ENCODE data around the gene SLC25A44.
"Not testable (repeated sequence)": the region's sequence is repeated elsewhere in the genome, so short reads cannot be mapped to it uniquely, and the experiment has no call there.

GRCh38 chr1:156216361-156217086 lies 22.6 kb downstream of the SLC25A44 start:
- TF ChIP-seq CTCF, POLR2A (IDR thresholded peaks at IDR 0.05): not testable (repeated sequence)
